T-helper 1 cell treated with Interleukin-12 subunit alpha and Interleukin-12 subunit beta and Interleukin-4 antibody, amounts not matched to agents 30 μg/mL and 1 μg/mL, for 36 hours (primary cell): Measurements from ENCODE around the gene P2RX1.

Source experiments
- H3K27ac Mint-ChIP-seq: one replicate; pipeline ENCODE4 v1.8.0; 2021; ENCODE audit warnings: mild to moderate bottlenecking, mixed read lengths
- H3K27me3 Mint-ChIP-seq: one replicate; pipeline ENCODE4 v1.8.0; 2021; ENCODE audit warnings: low read depth, mixed read lengths
- H3K36me3 Mint-ChIP-seq: one replicate; pipeline ENCODE4 v1.8.0; 2021; ENCODE audit warnings: low read depth, mixed read lengths
- H3K4me1 Mint-ChIP-seq: one replicate; pipeline ENCODE4 v1.8.0; 2021; ENCODE audit warnings: low read depth, mixed read lengths
- H3K4me3 Mint-ChIP-seq: one replicate; pipeline ENCODE4 v1.8.0; 2021; ENCODE audit warnings: mild to moderate bottlenecking, moderate library complexity, mixed read lengths
- H3K9me3 Mint-ChIP-seq: one replicate; pipeline ENCODE4 v1.8.0; 2021; ENCODE audit warnings: mixed read lengths

The P2RX1 gene

GRCh38 chr17:3915995-3916696, at the start of gene P2RX1:
TSS of gene P2RX1 (minus strand) at chr17:3916465. CDS start at chr17:3916225, 240 bp downstream.
- Mint-ChIP-seq H3K9me3 (no peaks in the 10 kb centered on the region), H3K4me3 (no peak within 1 kb of the TSS), H3K27ac (peak within 1 kb of the TSS; percentile 31), H3K4me1 (peaks cover 18% of the 10 kb centered on the region), H3K36me3 (no peaks in the 10 kb centered on the region), H3K27me3 (no peaks in the 10 kb centered on the region)

- peaks cover 8% of the 10 kb centered on the region for H3K36me3 Mint-ChIP-seq
- peaks cover 38% of the 10 kb centered on the region for H3K4me1 Mint-ChIP-seq
- peak overlapping the region; percentile 91 for H3K27ac Mint-ChIP-seq
- H3K9me3 Mint-ChIP-seq, result no peaks in the 10 kb centered on the region
- H3K4me3 Mint-ChIP-seq, result peak overlapping the region; percentile 86
- peaks cover 9% of the 10 kb centered on the region for H3K27me3 Mint-ChIP-seq
These were observed 49.0 kb upstream of the P2RX1 start for GRCh38 chr17:3965118-3965800.

- Mint-ChIP-seq H3K4me1 (peaks cover 42% of the 10 kb centered on the region), H3K27me3 (peaks cover 9% of the 10 kb centered on the region), H3K36me3 (peaks cover 8% of the 10 kb centered on the region), H3K4me3 (peak within 1 kb of the TSS; percentile 88), H3K9me3 (no peaks in the 10 kb centered on the region), H3K27ac (peak within 1 kb of the TSS; percentile 91)
These were observed 48.2 kb upstream of the P2RX1 start, which contains the start of gene ATP2A3 for GRCh38 chr17:3964203-3965117. TSS of gene ATP2A3 (minus strand) at chr17:3964437. CDS start at chr17:3964291, 146 bp downstream.

GRCh38 chr17:3963237-3964201, 47.3 kb upstream of the P2RX1 start:
- Mint-ChIP-seq H3K36me3 (peaks cover 8% of the 10 kb centered on the region), H3K27me3 (peaks cover 4% of the 10 kb centered on the region), H3K27ac (peak overlapping the region; percentile 63), H3K4me3 (peak overlapping the region; percentile 88), H3K4me1 (peaks cover 46% of the 10 kb centered on the region), H3K9me3 (no peaks in the 10 kb centered on the region)

- H3K4me1 Mint-ChIP-seq, result peaks cover 46% of the 10 kb centered on the region
- H3K4me3 Mint-ChIP-seq, result peak overlapping the region; percentile 88
- no peaks in the 10 kb centered on the region for H3K9me3 Mint-ChIP-seq
- H3K36me3 Mint-ChIP-seq, result peaks cover 8% of the 10 kb centered on the region
- peaks cover 3% of the 10 kb centered on the region for H3K27me3 Mint-ChIP-seq
- no peak overlapping the region for H3K27ac Mint-ChIP-seq
These were observed 46.6 kb upstream of the P2RX1 start for GRCh38 chr17:3962965-3963236.

GRCh38 chr17:3962217-3962964, 46.1 kb upstream of the P2RX1 start:
- peaks cover 11% of the 10 kb centered on the region for H3K36me3 Mint-ChIP-seq
- H3K27ac Mint-ChIP-seq, result peak overlapping the region; percentile 79
- H3K9me3 Mint-ChIP-seq, result no peaks in the 10 kb centered on the region

GRCh38 chr17:3961564-3962047, 45.3 kb upstream of the P2RX1 start:
- peaks cover 17% of the 10 kb centered on the region for H3K36me3 Mint-ChIP-seq
- no peaks in the 10 kb centered on the region for H3K27me3 Mint-ChIP-seq
- H3K27ac Mint-ChIP-seq, result peak overlapping the region; percentile 79
- H3K9me3 Mint-ChIP-seq, result no peaks in the 10 kb centered on the region
- peak overlapping the region; percentile 88 for H3K4me3 Mint-ChIP-seq
- H3K4me1 Mint-ChIP-seq, result peaks cover 55% of the 10 kb centered on the region

More at GRCh38 chr17:3962217-3962964, 46.1 kb upstream of the P2RX1 start:
- Mint-ChIP-seq H3K27me3 (no peaks in the 10 kb centered on the region), H3K4me1 (peaks cover 48% of the 10 kb centered on the region), H3K4me3 (peak overlapping the region; percentile 88)

GRCh38 chr17:3960764-3961163, 44.5 kb upstream of the P2RX1 start:
- Mint-ChIP-seq H3K27me3 (no peaks in the 10 kb centered on the region), H3K27ac (peak overlapping the region; percentile 58), H3K4me3 (peak overlapping the region; percentile 56), H3K4me1 (peaks cover 52% of the 10 kb centered on the region), H3K9me3 (no peaks in the 10 kb centered on the region), H3K36me3 (peaks cover 17% of the 10 kb centered on the region)

GRCh38 chr17:3959921-3960601, 43.8 kb upstream of the P2RX1 start:
- Mint-ChIP-seq H3K4me3 (peak overlapping the region; percentile 56), H3K9me3 (no peaks in the 10 kb centered on the region), H3K4me1 (peaks cover 49% of the 10 kb centered on the region), H3K27ac (no peak overlapping the region), H3K27me3 (no peaks in the 10 kb centered on the region), H3K36me3 (peaks cover 17% of the 10 kb centered on the region)

- H3K9me3 Mint-ChIP-seq, result no peaks in the 10 kb centered on the region
- no peaks in the 10 kb centered on the region for H3K27me3 Mint-ChIP-seq
- no peak overlapping the region for H3K4me3 Mint-ChIP-seq
- H3K4me1 Mint-ChIP-seq, result peaks cover 46% of the 10 kb centered on the region
- H3K27ac Mint-ChIP-seq, result no peak overlapping the region
- H3K36me3 Mint-ChIP-seq, result peaks cover 17% of the 10 kb centered on the region
These were observed 43.1 kb upstream of the P2RX1 start for GRCh38 chr17:3959295-3959899.

GRCh38 chr17:3957735-3958599, 41.7 kb upstream of the P2RX1 start:
- peaks cover 43% of the 10 kb centered on the region for H3K4me1 Mint-ChIP-seq
- H3K36me3 Mint-ChIP-seq, result peaks cover 17% of the 10 kb centered on the region
- H3K9me3 Mint-ChIP-seq, result no peaks in the 10 kb centered on the region
- H3K27me3 Mint-ChIP-seq, result no peaks in the 10 kb centered on the region
- no peak overlapping the region for H3K27ac Mint-ChIP-seq
- H3K4me3 Mint-ChIP-seq, result no peak overlapping the region
